Testis (tissue), 2 donors: Measurements from ENCODE around the gene SCGB1D1.

ENCODE experiments used
- CTCF ChIP-seq, 3 experiments: fragments of 450-650 bp in 2 of 3; fragments of 200-600 bp in 1 of 3; sonication (generic) in 1 of 3; IDR thresholded peaks; one replicate each; pipeline ENCODE4 v1.5.1; 2016 to 2019; ENCODE audit warnings: antibody characterized with exemption in 3 of 3, mild to moderate bottlenecking in 2 of 3, moderate library complexity in 1 of 3
- POLR2A ChIP-seq: fragments of 450-650 bp; IDR thresholded peaks from one replicate; pipeline ENCODE4 v1.6.1; 2017; ENCODE audit warnings: antibody characterized with exemption, mild to moderate bottlenecking, moderate library complexity

DNA sequence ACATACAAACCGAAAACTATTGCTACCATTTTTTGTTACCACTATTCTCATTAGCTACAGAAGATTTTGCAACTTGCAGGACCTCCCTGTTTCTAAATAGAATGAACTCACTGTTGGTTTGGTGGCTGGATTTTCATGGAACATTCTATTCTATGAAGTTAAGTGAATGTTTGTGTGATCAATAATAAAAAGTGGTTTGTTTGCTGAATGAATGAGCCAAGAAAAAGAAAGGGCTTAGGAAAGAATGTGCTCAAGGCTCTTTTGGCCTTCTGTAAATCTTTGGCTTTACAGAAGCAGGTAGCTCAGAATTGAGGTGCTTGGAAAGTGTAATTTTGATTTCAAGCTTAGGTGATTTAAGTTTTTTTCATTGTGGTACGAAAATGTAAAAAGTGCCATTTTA lies 46.2 kb downstream of the SCGB1D1 start:
- no peak for TF ChIP-seq CTCF (IDR thresholded peaks at IDR 0.05)
- TF ChIP-seq POLR2A, result no peak
